PC-9 (cell line): ENCODE data around the gene MBD5.

Source experiments
- EZH2 ChIP-seq: fragments of 200-600 bp; sonication (generic); IDR thresholded peaks from 2 replicates; pipeline ENCODE4 v1.8.0; 2017; ENCODE audit warnings: antibody characterized with exemption, low read depth
- TF ChIP-seq, protein P1 (sequence below): fragments of 200-600 bp; sonication (generic); conservative IDR thresholded peaks from 2 replicates; pipeline ENCODE4 v1.6.1; 2017; ENCODE audit warnings: mixed run types, antibody characterized with exemption, mild to moderate bottlenecking, moderate library complexity

DNA sequence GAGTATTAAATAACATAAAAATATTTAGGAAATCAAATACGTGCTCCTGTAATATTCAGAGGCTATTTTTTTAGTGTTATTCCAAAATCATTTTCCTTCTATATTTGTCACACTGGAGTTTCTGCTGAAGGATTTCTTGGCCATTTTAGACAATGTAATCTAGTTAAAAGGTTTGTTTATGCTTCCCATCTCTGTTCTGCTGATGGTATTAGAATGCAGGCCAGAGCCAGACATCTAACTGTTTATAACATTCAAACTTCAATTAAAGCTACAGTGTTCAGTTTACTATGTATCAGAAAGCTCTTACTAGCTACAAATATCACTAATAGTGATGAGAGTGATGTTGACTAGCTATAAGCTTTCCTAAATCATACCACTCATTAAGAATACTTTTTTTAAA, 7.9 kb downstream of the MBD5 start:
- TF ChIP-seq EZH2, result no peak
- TF ChIP-seq, protein P1, sequence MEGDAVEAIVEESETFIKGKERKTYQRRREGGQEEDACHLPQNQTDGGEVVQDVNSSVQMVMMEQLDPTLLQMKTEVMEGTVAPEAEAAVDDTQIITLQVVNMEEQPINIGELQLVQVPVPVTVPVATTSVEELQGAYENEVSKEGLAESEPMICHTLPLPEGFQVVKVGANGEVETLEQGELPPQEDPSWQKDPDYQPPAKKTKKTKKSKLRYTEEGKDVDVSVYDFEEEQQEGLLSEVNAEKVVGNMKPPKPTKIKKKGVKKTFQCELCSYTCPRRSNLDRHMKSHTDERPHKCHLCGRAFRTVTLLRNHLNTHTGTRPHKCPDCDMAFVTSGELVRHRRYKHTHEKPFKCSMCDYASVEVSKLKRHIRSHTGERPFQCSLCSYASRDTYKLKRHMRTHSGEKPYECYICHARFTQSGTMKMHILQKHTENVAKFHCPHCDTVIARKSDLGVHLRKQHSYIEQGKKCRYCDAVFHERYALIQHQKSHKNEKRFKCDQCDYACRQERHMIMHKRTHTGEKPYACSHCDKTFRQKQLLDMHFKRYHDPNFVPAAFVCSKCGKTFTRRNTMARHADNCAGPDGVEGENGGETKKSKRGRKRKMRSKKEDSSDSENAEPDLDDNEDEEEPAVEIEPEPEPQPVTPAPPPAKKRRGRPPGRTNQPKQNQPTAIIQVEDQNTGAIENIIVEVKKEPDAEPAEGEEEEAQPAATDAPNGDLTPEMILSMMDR, result no peak
